Endodermal cell (in vitro differentiated cells): ENCODE measurements around the gene ATP10B. TPM values are rescaled to one million over a fixed set of nuclear protein-coding genes. Genes with fewer than 3 reads are reported as not detected.

Experiments
- DNase-seq: peaks from one replicate; pipeline ENCODE4 v3.0.0-alpha.2; 2017
- H3K27ac ChIP-seq: 2 replicates; pipeline ENCODE4 v1.5.1; 2013; ENCODE audit warnings: mild to moderate bottlenecking, low read depth, low read length, moderate library complexity
- H3K27me3 ChIP-seq: 2 replicates; pipeline ENCODE4 v1.6.1; 2013; ENCODE audit warnings: mild to moderate bottlenecking, low read length, moderate library complexity; ENCODE audit not compliant: insufficient read depth, control insufficient read depth, poor library complexity, severe bottlenecking
- H3K36me3 ChIP-seq: 2 replicates; pipeline ENCODE4 v1.7.0; 2013; ENCODE audit warnings: mild to moderate bottlenecking, low read length, moderate library complexity; ENCODE audit not compliant: control insufficient read depth, insufficient read depth
- H3K4me1 ChIP-seq: one replicate; pipeline ENCODE4 v1.7.0; 2013; ENCODE audit warnings: low read length; ENCODE audit not compliant: control insufficient read depth, insufficient read depth
- H3K4me3 ChIP-seq: 2 replicates; pipeline ENCODE4 v1.5.1; 2013; ENCODE audit warnings: mild to moderate bottlenecking, low read length, moderate library complexity
- H3K9ac ChIP-seq: 2 replicates; pipeline ENCODE4 v1.6.1; 2013; ENCODE audit warnings: mild to moderate bottlenecking, low read length, moderate library complexity; ENCODE audit not compliant: poor library complexity, severe bottlenecking; ENCODE audit errors: extremely low read depth
- H3K9me3 ChIP-seq: 2 replicates; pipeline ENCODE4 v1.6.1; 2013; ENCODE audit warnings: mild to moderate bottlenecking, low read length, moderate library complexity; ENCODE audit not compliant: control insufficient read depth
- H3K27ac Mint-ChIP-seq: 2 replicates; pipeline ENCODE4 v1.8.0; 2020; ENCODE audit warnings: mixed read lengths
- H3K27me3 Mint-ChIP-seq: 2 replicates; pipeline ENCODE4 v1.8.0; 2021; ENCODE audit warnings: mild to moderate bottlenecking, mixed read lengths; ENCODE audit not compliant: insufficient read depth
- H3K36me3 Mint-ChIP-seq: 2 replicates; pipeline ENCODE4 v1.8.0; 2020; ENCODE audit warnings: low read depth, mixed read lengths
- H3K4me1 Mint-ChIP-seq: 2 replicates; pipeline ENCODE4 v1.8.0; 2020; ENCODE audit warnings: mixed read lengths
- H3K4me3 Mint-ChIP-seq: 2 replicates; pipeline ENCODE4 v1.8.0; 2020; ENCODE audit warnings: mild to moderate bottlenecking, moderate library complexity, mixed read lengths
- H3K9me3 Mint-ChIP-seq: 2 replicates; pipeline ENCODE4 v1.8.0; 2020; ENCODE audit warnings: mild to moderate bottlenecking, mixed read lengths
- WGBS, 2 experiments: methylation state at CpG; one replicate each; pipeline versions ENCODE4 v1.1.5 to v1.1.7; 2013; ENCODE audit warnings: missing lambda C conversion rate in 2 of 2, mixed read lengths in 1 of 2; ENCODE audit not compliant: insufficient coverage in 1 of 2, insufficient read length in 1 of 2; 5-methylcytosine and 5-hydroxymethylcytosine counted together
- total RNA-seq, 2 donors: library from RNA; stranded (reverse); fragmentation: NEBNext Ultra II Directional in 1 of 2; extraction: Animal tissue kit (Norgen Biotek cat#: 25700) in 1 of 2; gene quantifications; 2 replicates in 1 of 2; 3 replicates in 1 of 2; pipeline ENCODE4 v1.2.1, GENCODE V29; 2021
- TF ChIP-seq, protein P1 (sequence below): fragments of 200-600 bp; sonication (generic); conservative IDR thresholded peaks from 2 replicates; pipeline ENCODE4 v1.5.0; 2021; ENCODE audit warnings: antibody characterized with exemption, mild to moderate bottlenecking

Gene ATP10B
- total RNA-seq, 2 donors from 2014 or later, result 0.15 to 0.38 TPM

- Histone ChIP-seq H3K27ac (no peak overlapping the region), H3K9me3 (peaks cover 5% of the 10 kb centered on the region), H3K36me3 (no peaks in the 10 kb centered on the region), H3K4me3 (no peak overlapping the region), H3K9ac (no peak overlapping the region), H3K27me3 (no peaks in the 10 kb centered on the region), H3K4me1 (no peaks in the 10 kb centered on the region)
- no peak overlapping the region for H3K27ac Mint-ChIP-seq
- peaks cover 10% of the 10 kb centered on the region for H3K4me1 Mint-ChIP-seq
- DNase-seq, result no peak
- TF ChIP-seq, protein P1, sequence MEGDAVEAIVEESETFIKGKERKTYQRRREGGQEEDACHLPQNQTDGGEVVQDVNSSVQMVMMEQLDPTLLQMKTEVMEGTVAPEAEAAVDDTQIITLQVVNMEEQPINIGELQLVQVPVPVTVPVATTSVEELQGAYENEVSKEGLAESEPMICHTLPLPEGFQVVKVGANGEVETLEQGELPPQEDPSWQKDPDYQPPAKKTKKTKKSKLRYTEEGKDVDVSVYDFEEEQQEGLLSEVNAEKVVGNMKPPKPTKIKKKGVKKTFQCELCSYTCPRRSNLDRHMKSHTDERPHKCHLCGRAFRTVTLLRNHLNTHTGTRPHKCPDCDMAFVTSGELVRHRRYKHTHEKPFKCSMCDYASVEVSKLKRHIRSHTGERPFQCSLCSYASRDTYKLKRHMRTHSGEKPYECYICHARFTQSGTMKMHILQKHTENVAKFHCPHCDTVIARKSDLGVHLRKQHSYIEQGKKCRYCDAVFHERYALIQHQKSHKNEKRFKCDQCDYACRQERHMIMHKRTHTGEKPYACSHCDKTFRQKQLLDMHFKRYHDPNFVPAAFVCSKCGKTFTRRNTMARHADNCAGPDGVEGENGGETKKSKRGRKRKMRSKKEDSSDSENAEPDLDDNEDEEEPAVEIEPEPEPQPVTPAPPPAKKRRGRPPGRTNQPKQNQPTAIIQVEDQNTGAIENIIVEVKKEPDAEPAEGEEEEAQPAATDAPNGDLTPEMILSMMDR, result no peak
- no peaks in the 10 kb centered on the region for H3K36me3 Mint-ChIP-seq
- H3K4me3 Mint-ChIP-seq, result no peak overlapping the region
- WGBS, 2 experiments, result 96% methylated on average over 6 of the region's 6 CpGs
- peaks cover 9% of the 10 kb centered on the region for H3K27me3 Mint-ChIP-seq
- H3K9me3 Mint-ChIP-seq, result peaks cover 5% of the 10 kb centered on the region
Observed at GRCh38 chr5:160867976-160868375, 16.0 kb upstream of the ATP10B start.

GRCh38 chr5:160851451-160851850 lies 560 bp downstream of the ATP10B start:
- no peak overlapping the region for H3K4me3 Mint-ChIP-seq
- no peaks in the 10 kb centered on the region for H3K36me3 Mint-ChIP-seq
- TF ChIP-seq, protein P1, result no peak
- peaks cover 2% of the 10 kb centered on the region for H3K9me3 Mint-ChIP-seq
- no peak for DNase-seq
- no peaks in the 10 kb centered on the region for H3K4me1 Mint-ChIP-seq
- no peak overlapping the region for H3K27ac Mint-ChIP-seq
- Histone ChIP-seq H3K36me3 (no peaks in the 10 kb centered on the region), H3K4me3 (no peak overlapping the region), H3K4me1 (no peaks in the 10 kb centered on the region), H3K9ac (no peak overlapping the region), H3K9me3 (no peaks in the 10 kb centered on the region), H3K27me3 (no peaks in the 10 kb centered on the region), H3K27ac (peak overlapping the region; percentile 7)
- no peaks in the 10 kb centered on the region for H3K27me3 Mint-ChIP-seq
- WGBS, 2 experiments, result 93 to 98% methylated on average over 2 of the region's 2 CpGs

GRCh38 chr5:160850421-160850820 lies 1.6 kb downstream of the ATP10B start:
- Histone ChIP-seq H3K9me3 (no peaks in the 10 kb centered on the region), H3K9ac (no peak overlapping the region), H3K4me1 (no peaks in the 10 kb centered on the region), H3K27me3 (no peaks in the 10 kb centered on the region), H3K4me3 (no peak overlapping the region), H3K27ac (no peak overlapping the region), H3K36me3 (no peaks in the 10 kb centered on the region)
- TF ChIP-seq, protein P1, result no peak
- H3K27ac Mint-ChIP-seq, result no peak overlapping the region
- WGBS, 2 experiments, result 76 to 100% methylated on average over 1 to 3 of the region's 3 CpGs
- H3K27me3 Mint-ChIP-seq, result no peaks in the 10 kb centered on the region
- DNase-seq, result no peak
- H3K4me3 Mint-ChIP-seq, result no peak overlapping the region
- peaks cover 2% of the 10 kb centered on the region for H3K9me3 Mint-ChIP-seq
- no peaks in the 10 kb centered on the region for H3K4me1 Mint-ChIP-seq
- H3K36me3 Mint-ChIP-seq, result no peaks in the 10 kb centered on the region
